ENCODE data around the gene FAM131B. TPM values are rescaled to one million over a fixed set of nuclear protein-coding genes. Genes with fewer than 3 reads are reported as not detected.

The FAM131B gene
- total RNA-seq, 1 donor from 2014 or later = 0.53 TPM

DNA sequence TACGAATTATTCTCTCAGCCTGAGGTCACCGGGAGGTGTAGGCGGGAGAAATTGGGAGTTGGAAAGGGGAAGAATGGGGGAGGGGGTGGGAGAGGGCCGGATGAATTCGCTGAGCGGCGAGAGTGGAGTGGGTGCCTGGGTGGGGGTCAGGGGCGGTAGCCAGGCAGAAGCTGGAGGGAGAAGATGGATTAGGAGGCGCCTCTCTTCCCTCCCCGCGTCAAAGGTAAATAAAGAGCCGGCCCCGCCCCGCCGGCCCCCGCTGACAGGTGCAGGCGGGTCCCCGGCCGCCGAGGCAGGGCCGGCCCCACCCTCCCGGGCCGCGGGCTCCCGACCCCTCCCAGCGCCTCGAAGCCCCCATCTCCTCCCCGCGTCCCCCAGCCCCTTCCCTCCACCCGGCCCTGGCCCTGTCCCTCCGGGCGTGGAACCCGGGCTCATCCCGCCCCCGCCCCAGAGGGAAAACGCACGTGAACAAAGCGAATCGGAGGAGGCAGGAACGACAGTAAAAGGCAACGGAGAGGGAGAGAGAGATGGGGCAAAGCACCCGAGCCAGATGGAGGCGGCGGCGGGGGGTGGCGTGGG lies 872 bp downstream of the FAM131B start:
- DNase-seq (ENCODE audit: extremely low read depth, low read depth, low spot score) = no peak

DNA sequence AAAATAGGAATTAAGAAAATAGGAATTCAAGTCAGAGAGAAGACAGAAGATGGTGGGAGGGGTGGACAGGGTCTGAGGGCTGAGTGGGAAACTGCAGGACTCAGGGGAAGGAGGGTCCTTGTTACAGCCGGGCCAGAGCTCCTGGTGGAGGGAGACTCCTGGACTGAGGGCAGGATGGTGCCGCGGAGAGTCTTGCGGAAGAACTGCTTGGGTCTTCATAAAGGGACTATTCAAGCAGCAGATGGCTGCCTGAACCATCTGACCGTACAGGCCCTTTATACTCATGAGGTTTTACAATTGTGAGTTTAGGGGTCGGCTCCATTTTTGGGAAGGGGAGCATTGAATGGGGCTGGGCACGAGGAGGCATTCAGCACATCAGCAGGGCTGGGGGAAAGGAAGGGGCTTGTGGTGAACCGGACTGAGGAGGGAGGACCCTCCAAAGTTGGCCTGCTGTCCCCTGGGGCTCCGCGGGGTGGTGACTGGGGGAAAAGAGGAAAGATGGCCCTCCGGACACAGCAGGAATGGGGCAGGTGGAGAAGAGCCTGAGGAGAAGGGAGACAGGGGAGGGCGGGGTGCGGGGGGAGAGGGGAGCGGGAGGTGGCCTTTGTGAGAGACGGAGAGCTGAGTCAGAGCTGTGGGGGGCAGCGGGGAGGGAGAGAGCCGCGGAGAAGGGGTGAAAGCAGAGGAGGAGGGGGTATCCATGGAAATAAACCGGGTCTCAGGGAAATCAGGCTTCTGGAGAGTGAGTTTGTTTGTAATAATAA lies 1.5 kb downstream of the FAM131B start:
- no peak for DNase-seq (ENCODE audit: extremely low read depth, low read depth, low spot score)

- DNase-seq (ENCODE audit: extremely low read depth, low read depth, low spot score) = no peak
Measured at GRCh38 chr7:143359771-143360353, 2.7 kb downstream of the FAM131B start.

GRCh38 chr7:143358626-143359025 lies 3.9 kb downstream of the FAM131B start:
- DNase-seq (ENCODE audit: extremely low read depth, low read depth, low spot score) = no peak

GRCh38 chr7:143356414-143357050 lies 6.0 kb downstream of the FAM131B start:
- DNase-seq (ENCODE audit: extremely low read depth, low read depth, low spot score) = no peak

GRCh38 chr7:143355450-143356385 lies 6.8 kb downstream of the FAM131B start:
- DNase-seq (ENCODE audit: extremely low read depth, low read depth, low spot score) = no peak

- no peak for DNase-seq (ENCODE audit: extremely low read depth, low read depth, low spot score)
Measured at GRCh38 chr7:143354965-143355364, 7.5 kb downstream of the FAM131B start.

- DNase-seq (ENCODE audit: extremely low read depth, low read depth, low spot score) = no peak
Measured at GRCh38 chr7:143354376-143354775, 8.1 kb downstream of the FAM131B start.

DNA sequence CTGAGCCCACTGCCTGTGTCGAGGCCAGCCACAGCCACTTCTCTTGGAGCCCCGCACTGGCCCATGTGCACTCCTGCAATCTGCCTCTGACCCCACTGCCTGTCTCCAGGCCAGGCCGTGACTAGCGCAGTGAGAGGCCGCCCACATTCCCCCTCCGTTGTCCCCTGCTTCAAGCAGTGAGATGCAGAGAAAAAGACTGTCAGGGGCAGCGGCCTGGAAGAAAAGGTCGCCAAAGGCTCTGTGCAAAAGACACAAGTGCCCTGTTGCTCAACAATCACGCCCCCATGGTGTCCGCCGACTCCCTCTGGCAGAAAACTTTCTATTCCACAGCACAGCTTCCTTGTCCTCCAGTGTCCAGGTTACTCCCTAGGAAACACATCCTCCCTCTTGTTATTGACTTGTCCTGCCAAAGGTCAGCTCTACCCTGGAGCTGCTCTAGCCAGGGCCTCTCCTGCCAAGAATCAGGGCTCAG lies 9.9 kb downstream of the FAM131B start:
- DNase-seq (ENCODE audit: extremely low read depth, low read depth, low spot score) = no peak

DNA sequence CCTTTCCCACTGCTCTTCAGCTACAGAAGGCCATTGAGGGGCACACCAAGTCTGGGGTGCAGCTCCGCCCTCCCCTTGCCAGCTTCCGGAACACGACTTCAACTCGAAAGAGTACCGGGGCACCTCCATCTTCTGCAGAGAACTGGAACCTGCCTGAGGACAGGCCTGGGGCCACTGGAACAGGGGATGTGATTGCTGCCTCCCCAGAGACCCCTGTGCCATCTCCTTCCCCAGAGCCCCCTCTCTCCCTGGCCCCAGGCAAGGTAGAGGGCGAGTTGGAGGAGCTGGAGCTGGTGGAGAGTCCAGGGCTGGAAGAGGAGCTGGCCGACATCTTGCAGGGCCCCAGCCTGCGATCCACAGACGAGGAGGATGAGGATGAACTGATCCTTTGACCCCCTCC lies 10.9 kb downstream of the FAM131B start:
- no peak for DNase-seq (ENCODE audit: extremely low read depth, low read depth, low spot score)

DNA sequence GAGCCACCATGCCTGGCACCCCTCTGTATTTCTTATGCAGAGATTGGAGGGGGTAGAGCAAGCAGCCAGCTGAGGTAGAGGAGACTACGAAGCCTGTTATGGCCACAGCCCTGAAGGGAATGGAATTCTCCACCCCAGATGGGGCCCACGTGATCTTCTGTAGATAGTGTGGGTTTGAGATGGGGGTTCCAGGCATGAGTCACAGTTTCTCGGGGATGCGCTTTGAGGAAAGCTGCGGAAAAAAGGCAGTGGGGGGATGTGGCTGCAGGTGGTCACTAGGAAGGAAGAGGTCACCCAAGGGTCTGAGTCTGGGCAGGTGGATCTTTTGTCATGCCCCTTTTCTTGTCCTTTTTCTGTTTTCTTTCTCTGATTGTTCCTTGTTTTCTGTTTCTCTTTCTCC lies 11.5 kb downstream of the FAM131B start:
- no peak for DNase-seq (ENCODE audit: extremely low read depth, low read depth, low spot score)

GRCh38 chr7:143347950-143348349 lies 14.6 kb downstream of the FAM131B start:
- DNase-seq (ENCODE audit: extremely low read depth, low read depth, low spot score) = no peak

DNA sequence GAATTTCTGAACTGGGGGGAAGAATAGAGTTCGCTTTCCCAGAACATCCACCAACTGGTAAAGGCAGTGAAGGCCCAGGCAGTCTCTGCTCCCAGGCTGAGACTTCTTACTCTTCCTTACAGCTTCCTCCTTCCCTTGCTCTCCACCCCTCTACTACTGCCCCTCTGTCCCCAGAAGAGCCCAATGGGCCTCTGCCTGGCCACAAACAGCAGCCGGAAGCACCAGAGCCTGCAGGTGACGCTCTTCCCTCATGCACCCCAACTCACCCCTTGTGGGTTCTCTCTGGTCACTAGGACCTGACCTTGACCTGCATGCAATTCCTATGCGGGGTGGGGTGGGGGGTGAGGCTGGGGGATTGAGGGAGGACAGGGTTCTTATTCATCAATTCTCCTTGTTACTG lies 16.5 kb downstream of the FAM131B start:
- no peak for DNase-seq (ENCODE audit: extremely low read depth, low read depth, low spot score)

DNA sequence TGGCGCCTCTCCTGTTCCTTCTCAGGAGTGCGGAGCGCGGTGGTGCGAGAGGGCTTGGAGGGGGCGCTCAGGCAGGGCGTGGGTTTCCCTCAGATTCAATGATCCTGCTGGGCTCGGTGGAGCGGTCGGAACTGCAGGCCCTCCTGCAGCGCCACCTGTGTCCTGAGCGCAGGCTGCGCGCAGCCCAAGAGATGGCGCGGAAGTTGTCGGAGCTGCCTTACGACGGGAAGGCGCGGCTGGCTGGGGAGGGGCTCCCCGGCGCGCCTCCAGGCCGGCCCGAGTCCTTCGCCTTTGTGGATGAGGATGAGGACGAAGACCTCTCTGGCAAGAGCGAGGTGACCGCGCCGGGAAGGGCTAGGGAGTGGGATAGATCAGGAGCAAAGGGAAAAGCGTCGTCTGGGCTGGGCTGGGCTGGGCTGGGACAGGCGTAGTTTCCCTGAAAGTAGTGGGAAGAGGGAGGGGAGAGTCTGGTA lies 17.0 kb downstream of the FAM131B start:
- DNase-seq (ENCODE audit: extremely low read depth, low read depth, low spot score) = no peak

DNA sequence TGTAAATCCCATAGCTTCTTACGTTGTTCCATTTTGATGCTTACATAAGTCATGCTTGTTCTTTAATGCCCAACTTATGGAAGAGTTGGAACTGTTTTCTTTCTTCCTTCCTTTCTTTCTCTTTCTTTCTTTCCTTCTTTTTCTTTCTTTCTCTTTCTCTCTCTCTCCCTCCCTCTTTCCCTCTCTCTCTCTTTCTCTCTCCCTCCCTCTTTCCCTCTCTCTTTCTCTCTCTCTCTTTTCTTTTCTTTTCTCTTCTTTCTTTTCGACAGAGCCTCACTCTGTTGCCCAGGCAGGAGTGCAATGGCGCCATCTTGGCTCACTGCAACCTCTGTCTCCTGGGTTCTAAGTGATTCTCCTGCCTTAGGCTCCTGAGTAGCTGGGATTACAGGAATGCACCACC lies 18.9 kb downstream of the FAM131B start:
- DNase-seq (ENCODE audit: extremely low read depth, low read depth, low spot score) = no peak

- DNase-seq (ENCODE audit: extremely low read depth, low read depth, low spot score) = no peak
Measured at GRCh38 chr7:143341842-143342241, 20.7 kb downstream of the FAM131B start.

DNA sequence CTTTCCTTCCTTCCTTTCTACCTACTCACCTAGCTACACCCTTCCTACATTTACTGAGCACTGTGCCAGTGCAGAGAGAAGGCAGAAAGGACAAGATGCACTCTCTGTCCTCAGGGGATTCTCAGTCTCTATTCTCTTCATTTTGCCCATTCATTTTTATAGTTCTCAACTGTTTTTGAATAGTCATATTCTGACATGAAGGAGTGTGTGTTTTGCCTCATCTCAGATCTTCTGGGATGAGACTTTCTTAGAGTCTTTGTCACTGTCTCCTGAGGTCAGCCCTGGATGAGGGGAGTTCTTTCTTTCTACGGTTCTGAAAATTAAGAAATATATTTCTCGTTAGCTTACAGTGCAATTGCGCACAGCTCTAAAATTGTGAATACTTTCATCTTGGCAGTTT lies 25.3 kb downstream of the FAM131B start:
- no peak for DNase-seq (ENCODE audit: extremely low read depth, low read depth, low spot score)

DNA sequence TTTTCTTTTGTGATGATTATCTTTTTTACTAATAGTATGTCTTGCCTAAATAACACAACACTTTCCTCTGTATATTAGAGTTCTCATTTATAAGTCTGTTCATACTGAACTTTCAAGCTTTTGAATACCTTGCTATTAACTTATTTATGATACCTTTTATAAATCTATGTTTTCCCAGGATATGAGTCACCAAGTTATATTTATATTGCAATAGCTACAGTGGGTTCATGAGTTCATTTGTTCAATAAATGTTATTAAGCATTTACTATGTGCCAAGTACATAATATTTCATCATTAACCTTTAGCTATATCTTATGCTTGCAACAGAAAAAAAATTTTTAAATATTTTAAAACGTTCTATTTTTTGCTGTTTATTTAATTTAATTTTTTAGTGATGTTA lies 28.3 kb downstream of the FAM131B start:
- no peak for DNase-seq (ENCODE audit: extremely low read depth, low read depth, low spot score)

- no peak for DNase-seq (ENCODE audit: extremely low read depth, low read depth, low spot score)
Measured at GRCh38 chr7:143331179-143331801, 31.2 kb downstream of the FAM131B start.

Measured in glomerular endothelial cell (primary cell).